ENCODE measurements around the gene CDK5RAP2. TPM values are rescaled to one million over a fixed set of nuclear protein-coding genes. Genes with fewer than 3 reads are reported as not detected.
"Not testable (repeated sequence)": the region's sequence is repeated elsewhere in the genome, so short reads cannot be mapped to it uniquely, and the experiment has no call there.

CDK5RAP2 gene
- total RNA-seq (28.0 and 30.9 TPM in 2 replicates), polyA plus RNA-seq (23.9 and 28.8 TPM in 2 replicates)

DNA sequence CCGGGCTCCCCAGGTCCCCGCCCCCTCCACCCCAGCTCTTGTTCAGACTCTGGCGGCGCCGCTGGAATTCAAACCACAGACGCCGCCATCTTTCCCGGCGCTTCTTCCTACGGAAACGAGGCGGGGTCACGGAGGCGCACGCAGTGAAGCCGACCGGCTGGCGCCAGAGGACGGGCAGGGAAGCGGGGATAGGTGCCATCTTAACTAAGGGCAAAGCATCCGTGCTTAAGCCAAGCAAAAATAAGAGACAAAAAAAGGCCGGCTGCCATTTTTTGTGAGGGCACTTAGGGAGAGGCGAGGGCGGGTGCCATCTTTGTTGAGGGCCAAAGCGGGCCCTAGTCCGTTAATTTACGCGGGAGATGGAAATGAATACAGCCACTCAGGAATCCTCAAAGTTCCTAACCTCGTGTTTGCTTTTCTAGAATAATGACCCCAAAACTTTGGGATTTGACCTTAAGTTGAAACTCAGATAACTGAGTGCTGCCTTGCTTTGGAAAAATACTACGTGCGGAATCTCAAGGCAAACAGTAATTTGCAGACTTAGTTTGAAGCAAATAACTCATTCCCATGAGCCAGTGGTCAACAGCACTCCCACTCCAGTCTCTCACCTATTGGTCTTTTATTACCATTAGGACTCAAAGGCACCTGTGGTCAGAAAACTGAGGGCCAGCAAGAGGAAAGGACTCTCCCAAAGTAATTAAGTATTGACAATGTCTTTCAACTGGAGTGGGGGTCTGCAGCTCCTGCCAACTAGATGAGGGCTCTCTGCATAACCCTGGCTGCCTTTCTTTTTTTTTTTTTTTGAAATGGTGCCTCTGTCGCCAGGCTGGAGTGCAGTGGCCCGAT lies at the start of gene CDK5RAP2:
Gene CDK5RAP2 (minus strand): TSS at position 117 of the 846 bp plus-strand sequence. CDS start 189 bp downstream, outside the sequence.
- H3K27me3 ChIP-seq: no peaks in the 10 kb centered on the region
- peak within 1 kb of the TSS; percentile 60 for H3K27ac ChIP-seq
- TF ChIP-seq EZH2 (IDR thresholded peaks at IDR 0.05; ENCODE audit: borderline replicate concordance): no peak
- no peak for TF ChIP-seq EZH2phosphoT487 (IDR thresholded peaks at IDR 0.05; ENCODE audit: low read depth, severe bottlenecking, unreplicated experiment)
- TF ChIP-seq, protein P1, sequence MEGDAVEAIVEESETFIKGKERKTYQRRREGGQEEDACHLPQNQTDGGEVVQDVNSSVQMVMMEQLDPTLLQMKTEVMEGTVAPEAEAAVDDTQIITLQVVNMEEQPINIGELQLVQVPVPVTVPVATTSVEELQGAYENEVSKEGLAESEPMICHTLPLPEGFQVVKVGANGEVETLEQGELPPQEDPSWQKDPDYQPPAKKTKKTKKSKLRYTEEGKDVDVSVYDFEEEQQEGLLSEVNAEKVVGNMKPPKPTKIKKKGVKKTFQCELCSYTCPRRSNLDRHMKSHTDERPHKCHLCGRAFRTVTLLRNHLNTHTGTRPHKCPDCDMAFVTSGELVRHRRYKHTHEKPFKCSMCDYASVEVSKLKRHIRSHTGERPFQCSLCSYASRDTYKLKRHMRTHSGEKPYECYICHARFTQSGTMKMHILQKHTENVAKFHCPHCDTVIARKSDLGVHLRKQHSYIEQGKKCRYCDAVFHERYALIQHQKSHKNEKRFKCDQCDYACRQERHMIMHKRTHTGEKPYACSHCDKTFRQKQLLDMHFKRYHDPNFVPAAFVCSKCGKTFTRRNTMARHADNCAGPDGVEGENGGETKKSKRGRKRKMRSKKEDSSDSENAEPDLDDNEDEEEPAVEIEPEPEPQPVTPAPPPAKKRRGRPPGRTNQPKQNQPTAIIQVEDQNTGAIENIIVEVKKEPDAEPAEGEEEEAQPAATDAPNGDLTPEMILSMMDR (IDR thresholded peaks at IDR 0.05; ENCODE audit: poor library complexity): no peak
- peak within 1 kb of the TSS; percentile 86 for H3K4me2 ChIP-seq
- H2AFZ ChIP-seq: peak within 1 kb of the TSS; percentile 98
- H3K9me3 ChIP-seq (ENCODE audit: low read depth): no peaks in the 10 kb centered on the region
- WGBS (ENCODE audit: low lambda C conversion rate, missing lambda C conversion rate): 10% methylated on average over 33 of the region's 33 CpGs
- peaks cover 45% of the 10 kb centered on the region for H3K79me2 ChIP-seq
- no peaks in the 10 kb centered on the region for H4K20me1 ChIP-seq (ENCODE audit: insufficient read depth, poor library complexity, severe bottlenecking)
- H3K4me1 ChIP-seq (ENCODE audit: insufficient read depth): peaks cover 7% of the 10 kb centered on the region
- H3K9me2 ChIP-seq (replicated peaks; ENCODE audit: insufficient read depth): no peaks in the 10 kb centered on the region
- peak within 1 kb of the TSS; percentile 64 for H3K4me3 ChIP-seq
- no peaks in the 10 kb centered on the region for H3K36me3 ChIP-seq (replicated peaks; ENCODE audit: insufficient read depth, low read depth)
- peak; percentile 98 for DNase-seq (ENCODE audit: low spot score)

- not testable (repeated sequence) for DNase-seq (ENCODE audit: low spot score); H3K79me2 ChIP-seq; H4K20me1 ChIP-seq (ENCODE audit: insufficient read depth, poor library complexity, severe bottlenecking)
Observed at GRCh38 chr9:120628925-120629497, 49.0 kb upstream of the CDK5RAP2 start.

GRCh38 chr9:120628207-120628924 lies 48.4 kb upstream of the CDK5RAP2 start:
- Histone ChIP-seq H3K36me3 (replicated peaks; ENCODE audit: insufficient read depth, low read depth) (no peaks in the 10 kb centered on the region), H2AFZ (no peak overlapping the region), H3K27ac (peak overlapping the region; percentile 25), H3K4me3 (no peak overlapping the region), H3K9me3 (ENCODE audit: low read depth) (no peaks in the 10 kb centered on the region), H3K4me2 (no peak overlapping the region), H3K27me3 (no peaks in the 10 kb centered on the region), H3K4me1 (ENCODE audit: insufficient read depth) (no peaks in the 10 kb centered on the region), H3K79me2 (no peaks in the 10 kb centered on the region), H3K9me2 (replicated peaks; ENCODE audit: insufficient read depth) (no peaks in the 10 kb centered on the region), H4K20me1 (ENCODE audit: insufficient read depth, poor library complexity, severe bottlenecking) (no peaks in the 10 kb centered on the region)
- TF ChIP-seq EZH2phosphoT487 (IDR thresholded peaks at IDR 0.05; ENCODE audit: low read depth, severe bottlenecking, unreplicated experiment) (no peak), EZH2 (IDR thresholded peaks at IDR 0.05; ENCODE audit: borderline replicate concordance) (no peak)
- TF ChIP-seq, protein P1 (IDR thresholded peaks at IDR 0.05; ENCODE audit: poor library complexity): no peak
- DNase-seq (ENCODE audit: low spot score): no peak
- WGBS (ENCODE audit: low lambda C conversion rate, missing lambda C conversion rate): 80% methylated on average over 4 of the region's 4 CpGs

More at GRCh38 chr9:120628925-120629497, 49.0 kb upstream of the CDK5RAP2 start:
- not testable (repeated sequence) for H3K27me3 ChIP-seq; H2AFZ ChIP-seq; H3K9me2 ChIP-seq (replicated peaks; ENCODE audit: insufficient read depth); H3K4me3 ChIP-seq; H3K36me3 ChIP-seq (replicated peaks; ENCODE audit: insufficient read depth, low read depth); H3K4me2 ChIP-seq; H3K9me3 ChIP-seq (ENCODE audit: low read depth); H3K4me1 ChIP-seq (ENCODE audit: insufficient read depth)
- peak overlapping the region; percentile 25 for H3K27ac ChIP-seq
- WGBS (ENCODE audit: low lambda C conversion rate, missing lambda C conversion rate): 94% methylated on average over 3 of the region's 3 CpGs
